Activated CD4-positive, alpha-beta T cell treated with anti-CD3 and anti-CD28 coated beads, Interleukin-2, Interleukin-6, amounts not matched to agents 100 ng/mL and 50 ng/mL, durations not matched to agents 16 hours and 8 hours (primary cell): ENCODE data around the gene DCUN1D3.
"Not testable (repeated sequence)": the region's sequence is repeated elsewhere in the genome, so short reads cannot be mapped to it uniquely, and the experiment has no call there.

ENCODE experiments used
- DNase-seq: peaks from one replicate; pipeline ENCODE4 v3.0.0-alpha.2; 2020

Gene DCUN1D3

GRCh38 chr16:20900299-20901067, at the start of gene DCUN1D3, which contains the start of gene LYRM1:
Gene DCUN1D3, minus strand, starts transcription at chr16:20900358. Its CDS starts 37,820 bp downstream, at chr16:20862538.
Gene LYRM1, plus strand, starts transcription at chr16:20900771. Its CDS starts 14,785 bp downstream, at chr16:20915556.
- DNase-seq: peak; percentile 96

DNA sequence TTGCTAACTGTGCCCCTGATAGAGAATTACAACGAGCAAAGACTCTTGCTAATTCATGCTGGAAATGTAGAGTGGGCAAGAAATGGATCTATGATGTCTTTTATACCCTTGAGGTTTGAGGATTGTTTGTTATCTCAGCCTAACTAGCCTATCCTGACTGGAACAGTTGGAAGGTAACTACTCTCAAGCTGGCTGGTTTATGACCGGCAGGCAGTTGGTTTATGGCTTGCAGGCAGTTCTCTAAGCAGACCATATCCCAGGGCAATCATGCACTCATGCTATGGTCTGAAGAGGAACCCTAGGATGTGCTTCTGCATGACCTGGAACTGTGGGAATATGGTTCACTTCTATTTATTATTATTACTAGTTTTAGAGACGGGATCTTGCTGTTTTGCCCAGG, 49.5 kb upstream of the DCUN1D3 start:
- no peak for DNase-seq

DNA sequence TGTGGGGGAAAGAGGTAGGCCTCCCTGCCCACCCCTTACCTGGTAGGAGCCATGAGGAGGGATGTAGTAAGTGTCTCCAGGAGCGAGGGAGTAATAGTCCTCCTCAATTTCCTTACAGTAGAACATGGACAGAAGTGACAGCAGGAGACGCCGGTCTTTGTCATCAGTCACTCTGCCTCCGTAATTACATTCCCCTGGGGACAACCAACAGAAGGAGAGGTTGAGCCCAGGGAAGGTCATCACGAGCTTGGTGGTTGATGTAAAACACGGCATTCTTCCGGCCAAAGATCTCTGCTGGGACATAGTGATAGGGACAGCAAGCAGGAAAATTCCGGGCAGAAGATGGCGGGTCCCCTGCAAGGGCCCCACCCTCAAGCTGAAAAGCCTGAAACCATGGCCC, 48.3 kb upstream of the DCUN1D3 start:
- no peak for DNase-seq

DNA sequence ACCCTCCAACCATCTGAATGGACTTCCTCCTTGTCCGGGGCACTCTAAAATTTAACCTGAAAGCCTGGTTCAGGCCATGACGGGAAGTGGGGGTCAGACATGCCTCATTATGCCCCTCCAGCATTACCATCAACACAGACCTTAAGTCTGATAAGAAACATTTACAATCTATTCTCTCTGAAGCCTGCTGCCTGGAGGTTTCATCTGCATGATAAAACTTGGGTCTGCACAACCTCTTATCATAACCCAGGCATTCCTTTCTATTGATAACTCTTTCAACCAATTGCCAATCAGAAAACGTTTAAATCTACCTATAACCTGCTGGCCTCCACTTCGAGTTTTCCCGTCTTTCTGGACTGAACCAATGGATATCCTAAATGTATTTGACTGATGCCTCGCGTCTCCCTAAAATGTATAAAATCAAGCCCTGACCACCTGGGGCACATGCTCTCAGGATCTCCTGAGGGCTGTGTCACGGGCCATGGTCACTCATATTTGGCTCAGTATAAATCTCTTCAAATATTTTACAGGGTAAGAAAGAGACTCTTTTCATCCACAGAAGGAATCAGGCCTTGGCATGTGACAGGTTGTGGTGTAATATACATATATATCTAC, 46.0 kb upstream of the DCUN1D3 start:
- no peak for DNase-seq

DNA sequence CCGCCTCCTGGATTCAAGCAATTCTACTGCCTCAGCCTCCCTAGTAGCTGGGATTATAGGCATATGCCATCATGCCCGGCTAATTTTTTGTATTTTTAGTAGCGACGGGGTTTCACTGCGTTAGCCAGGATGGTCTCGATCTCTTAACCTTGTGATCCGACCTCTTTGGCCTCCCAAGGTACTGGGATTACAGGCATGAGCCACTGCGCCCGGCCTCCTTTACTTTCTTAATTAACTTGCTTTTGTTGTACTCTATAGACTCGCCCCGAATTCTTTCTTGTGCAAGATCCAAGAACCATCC, 45.4 kb upstream of the DCUN1D3 start:
- DNase-seq: not testable (repeated sequence)

- peak; percentile 53 for DNase-seq
These were observed 44.9 kb upstream of the DCUN1D3 start for GRCh38 chr16:20944861-20945574.

DNA sequence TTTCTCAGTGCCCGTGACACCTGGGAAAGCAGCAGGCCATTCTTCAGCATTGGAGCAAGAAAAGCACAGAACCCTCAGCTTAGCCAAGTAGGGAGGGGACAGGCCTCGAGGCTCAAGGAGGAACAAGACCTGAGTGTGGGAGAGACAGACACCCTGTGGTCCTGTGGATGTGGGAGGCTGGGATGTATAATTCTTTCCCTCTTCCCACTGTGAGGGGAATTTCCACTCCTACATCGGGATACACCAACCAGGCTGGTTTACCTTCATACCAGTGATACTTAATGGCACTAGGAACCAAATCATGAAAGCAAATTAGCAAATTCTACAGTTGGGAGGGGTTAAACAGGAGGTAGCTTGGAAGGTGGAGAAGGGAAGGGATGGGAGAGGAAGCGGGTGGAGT, 42.1 kb upstream of the DCUN1D3 start:
- DNase-seq: no peak

DNA sequence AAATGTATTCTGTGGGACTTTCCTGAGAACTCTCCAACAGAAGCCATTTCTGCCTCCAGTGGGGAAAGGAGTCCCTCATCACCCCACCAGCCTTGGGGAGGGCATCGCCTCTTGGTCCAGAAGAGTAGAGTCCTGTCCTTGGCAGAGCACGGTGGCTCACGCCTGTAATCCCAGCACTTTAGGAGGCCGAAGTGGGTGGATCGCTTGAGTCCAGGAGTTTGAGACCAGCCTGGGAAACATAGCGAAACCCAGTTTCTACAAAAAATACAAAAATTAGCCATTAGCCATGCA, 41.4 kb upstream of the DCUN1D3 start:
- no peak for DNase-seq

GRCh38 chr16:20940871-20941635, 40.9 kb upstream of the DCUN1D3 start:
- peak; percentile 56 for DNase-seq

GRCh38 chr16:20939611-20940010, 39.5 kb upstream of the DCUN1D3 start:
- peak; percentile 69 for DNase-seq

DNA sequence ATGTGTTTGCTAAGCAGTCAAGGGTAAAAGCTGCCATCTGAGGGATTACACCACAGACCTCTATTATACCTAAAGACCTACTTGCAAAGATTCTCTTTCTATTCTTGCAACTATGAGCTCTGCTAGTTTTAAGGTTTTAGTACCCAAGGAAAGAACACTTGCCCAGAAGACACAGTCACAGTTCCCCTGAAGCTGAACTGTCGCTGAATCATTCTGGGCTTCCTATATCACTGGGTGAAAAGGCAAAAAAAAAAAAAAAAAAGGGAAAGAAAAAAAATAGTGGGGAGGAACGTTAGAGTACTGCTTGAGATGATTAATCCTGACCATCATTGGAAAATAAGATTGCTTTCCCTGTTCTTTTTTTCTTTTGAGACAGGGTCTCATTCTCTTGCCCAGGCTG, 38.3 kb upstream of the DCUN1D3 start:
- DNase-seq: peak; percentile 79

GRCh38 chr16:20937736-20938135, 37.6 kb upstream of the DCUN1D3 start:
- no peak for DNase-seq

DNA sequence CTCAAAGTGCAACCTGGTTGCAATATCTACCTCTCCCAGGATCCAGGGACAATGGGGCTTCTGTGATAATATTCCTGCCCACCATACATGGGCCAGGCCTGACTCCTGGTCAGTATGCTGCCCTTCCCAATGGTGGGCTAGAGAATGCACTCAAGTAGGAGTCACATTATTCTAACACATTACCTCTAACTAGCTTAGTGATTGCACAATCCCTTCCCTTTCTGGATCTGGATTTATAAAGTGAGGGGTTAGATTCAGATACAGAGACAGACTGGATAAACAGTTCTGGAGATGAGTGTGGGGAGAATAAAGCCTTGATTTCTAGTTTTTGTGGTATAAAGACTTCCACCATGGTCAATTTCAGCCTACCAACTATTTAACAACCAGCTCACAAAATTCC, 33.4 kb upstream of the DCUN1D3 start:
- no peak for DNase-seq

DNA sequence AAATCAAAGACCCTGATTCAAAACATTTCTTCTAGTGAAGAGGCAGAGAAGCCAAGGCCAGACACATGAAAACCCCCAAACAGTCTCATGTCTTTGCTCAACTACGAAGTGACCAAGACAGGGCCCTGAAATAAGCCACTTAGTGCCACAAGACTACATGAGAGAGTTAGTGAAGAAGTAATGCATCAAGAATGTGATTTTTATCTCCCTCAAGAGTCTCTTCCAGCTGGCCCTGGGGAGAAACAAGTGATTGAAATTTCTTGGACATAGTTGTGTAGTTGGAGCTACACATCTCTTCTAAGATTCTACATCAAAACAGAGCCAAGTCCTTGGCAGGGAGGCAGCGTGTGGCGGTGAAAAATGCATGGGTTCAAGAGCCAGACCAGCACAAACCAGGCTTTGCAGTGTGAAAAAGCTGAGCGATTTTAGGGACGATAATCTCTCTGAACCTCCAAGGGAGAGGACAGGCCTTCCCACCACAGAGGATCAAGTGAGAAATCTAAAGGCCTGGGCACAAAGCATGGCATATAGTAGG, 31.0 kb upstream of the DCUN1D3 start:
- no peak for DNase-seq

- no peak for DNase-seq
These were observed 30.2 kb upstream of the DCUN1D3 start for GRCh38 chr16:20930365-20930690.

GRCh38 chr16:20929676-20930364, 29.7 kb upstream of the DCUN1D3 start:
- DNase-seq: not testable (repeated sequence)

GRCh38 chr16:20928774-20929411, 28.7 kb upstream of the DCUN1D3 start:
- DNase-seq: no peak

DNA sequence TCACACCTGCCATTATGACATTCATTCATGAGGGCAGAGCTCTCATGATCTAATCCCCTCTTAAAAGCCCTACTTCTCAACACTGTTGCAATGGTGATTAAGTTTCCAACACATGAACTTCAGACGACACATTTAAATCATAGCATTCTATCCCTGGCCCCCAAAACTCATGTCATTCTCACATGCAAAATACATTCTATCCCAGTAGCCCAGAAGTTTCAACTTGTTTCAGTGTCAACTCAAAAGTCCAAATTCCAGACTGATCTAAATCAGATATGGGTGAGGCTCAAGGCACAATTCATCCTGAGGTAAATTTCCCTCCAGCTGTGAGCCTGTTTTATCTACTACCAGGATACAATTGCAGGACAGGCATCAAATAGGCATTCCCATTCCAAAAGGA, 25.6 kb upstream of the DCUN1D3 start:
- DNase-seq: no peak

DNA sequence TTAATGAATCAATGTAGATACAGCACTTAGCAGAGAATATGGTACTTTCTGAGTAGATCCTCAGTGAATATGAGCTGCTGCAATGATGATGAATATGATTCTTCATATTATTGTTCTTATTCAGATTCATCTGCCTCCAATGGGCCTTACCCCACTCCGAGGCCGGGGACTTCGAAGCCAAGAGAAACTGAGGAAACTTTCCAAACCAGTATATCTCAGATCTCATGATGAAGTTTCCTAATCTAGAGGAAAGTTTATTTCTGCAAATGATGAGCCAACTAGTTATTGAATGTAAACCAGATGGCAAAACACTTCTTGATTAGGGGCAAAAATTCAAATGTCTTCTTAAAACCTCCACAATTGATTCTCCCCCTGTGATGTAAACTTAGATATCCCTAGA, 23.7 kb upstream of the DCUN1D3 start:
- no peak for DNase-seq

DNA sequence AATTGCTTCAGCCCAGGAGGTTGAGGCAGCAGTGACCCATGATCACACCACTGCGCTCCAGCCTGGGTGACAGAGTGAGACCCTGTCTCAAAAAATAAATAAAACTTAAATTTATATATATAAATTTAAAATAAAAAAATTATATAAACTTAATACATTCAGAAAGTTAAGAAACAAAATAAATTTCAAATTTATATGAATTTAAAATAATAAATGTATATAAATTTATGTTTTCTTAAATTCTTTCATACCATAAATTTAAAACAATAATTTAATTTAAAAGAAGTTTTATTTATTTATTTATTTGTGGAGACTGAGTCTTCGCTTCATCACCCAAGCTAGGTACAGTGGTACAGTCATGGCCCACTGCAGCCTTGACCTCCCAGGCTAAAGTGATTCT, 20.6 kb upstream of the DCUN1D3 start:
- no peak for DNase-seq

GRCh38 chr16:20920091-20920490, 19.9 kb upstream of the DCUN1D3 start:
- no peak for DNase-seq
